ENCODE data around the gene ITIH1. TPM values are rescaled to one million over a fixed set of nuclear protein-coding genes. Genes with fewer than 3 reads are reported as not detected.

ITIH1 gene
- total RNA-seq, 1 donor from 2014 or later: not detected

- TF ChIP-seq, protein P1, sequence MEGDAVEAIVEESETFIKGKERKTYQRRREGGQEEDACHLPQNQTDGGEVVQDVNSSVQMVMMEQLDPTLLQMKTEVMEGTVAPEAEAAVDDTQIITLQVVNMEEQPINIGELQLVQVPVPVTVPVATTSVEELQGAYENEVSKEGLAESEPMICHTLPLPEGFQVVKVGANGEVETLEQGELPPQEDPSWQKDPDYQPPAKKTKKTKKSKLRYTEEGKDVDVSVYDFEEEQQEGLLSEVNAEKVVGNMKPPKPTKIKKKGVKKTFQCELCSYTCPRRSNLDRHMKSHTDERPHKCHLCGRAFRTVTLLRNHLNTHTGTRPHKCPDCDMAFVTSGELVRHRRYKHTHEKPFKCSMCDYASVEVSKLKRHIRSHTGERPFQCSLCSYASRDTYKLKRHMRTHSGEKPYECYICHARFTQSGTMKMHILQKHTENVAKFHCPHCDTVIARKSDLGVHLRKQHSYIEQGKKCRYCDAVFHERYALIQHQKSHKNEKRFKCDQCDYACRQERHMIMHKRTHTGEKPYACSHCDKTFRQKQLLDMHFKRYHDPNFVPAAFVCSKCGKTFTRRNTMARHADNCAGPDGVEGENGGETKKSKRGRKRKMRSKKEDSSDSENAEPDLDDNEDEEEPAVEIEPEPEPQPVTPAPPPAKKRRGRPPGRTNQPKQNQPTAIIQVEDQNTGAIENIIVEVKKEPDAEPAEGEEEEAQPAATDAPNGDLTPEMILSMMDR (IDR thresholded peaks at IDR 0.05; ENCODE audit: insufficient read depth, low read depth, low read length): no peak
- no peak for TF ChIP-seq EZH2 (IDR thresholded peaks at IDR 0.05; ENCODE audit: insufficient read depth, low read length)
- peaks cover 15% of the 10 kb centered on the region for H3K4me1 Mint-ChIP-seq (ENCODE audit: low read depth, unreplicated experiment)
- H3K9me3 ChIP-seq (ENCODE audit: insufficient read depth, low read depth, low read length): no peaks in the 10 kb centered on the region
- no peak within 1 kb of the TSS for H3K4me2 ChIP-seq (ENCODE audit: low read length)
- peaks cover 16% of the 10 kb centered on the region for H4K20me1 ChIP-seq (ENCODE audit: insufficient read depth, low read length)
- no peaks in the 10 kb centered on the region for H3K27me3 ChIP-seq (ENCODE audit: insufficient read depth, low read length)
- H3K36me3 Mint-ChIP-seq (ENCODE audit: low read depth, unreplicated experiment): peaks cover 9% of the 10 kb centered on the region
- no peak within 1 kb of the TSS for H3K9ac ChIP-seq (ENCODE audit: low read length)
- no peaks in the 10 kb centered on the region for H3K79me2 ChIP-seq (ENCODE audit: insufficient read depth, low read length)
- no peak for DNase-seq (ENCODE audit: low read depth)
- H3K4me3 ChIP-seq (ENCODE audit: insufficient read depth, low read depth, low read length): no peak within 1 kb of the TSS
- FAIRE-seq: no peak
- no peak within 1 kb of the TSS for H3K4me3 Mint-ChIP-seq (ENCODE audit: unreplicated experiment)
- H2AFZ ChIP-seq (ENCODE audit: low read depth, low read length): no peak within 1 kb of the TSS
- H3K36me3 ChIP-seq (ENCODE audit: insufficient read depth, low read length): no peaks in the 10 kb centered on the region
- no peaks in the 10 kb centered on the region for H3K9me3 Mint-ChIP-seq (ENCODE audit: unreplicated experiment)
- peaks cover 17% of the 10 kb centered on the region for H3K4me1 ChIP-seq (ENCODE audit: insufficient read depth, low read length)
- no peak within 1 kb of the TSS for H3K27ac ChIP-seq (ENCODE audit: low read depth, low read length)
- H3K27ac Mint-ChIP-seq (ENCODE audit: unreplicated experiment): no peak within 1 kb of the TSS
- peaks cover 4% of the 10 kb centered on the region for H3K27me3 Mint-ChIP-seq (ENCODE audit: low read depth, unreplicated experiment)
Observed at GRCh38 chr3:52834871-52835501, 57.6 kb downstream of the ITIH1 start, which contains the start of gene MUSTN1. Gene MUSTN1, minus strand, starts transcription at chr3:52835019. Its CDS starts 71 bp downstream, at chr3:52834948.

DNA sequence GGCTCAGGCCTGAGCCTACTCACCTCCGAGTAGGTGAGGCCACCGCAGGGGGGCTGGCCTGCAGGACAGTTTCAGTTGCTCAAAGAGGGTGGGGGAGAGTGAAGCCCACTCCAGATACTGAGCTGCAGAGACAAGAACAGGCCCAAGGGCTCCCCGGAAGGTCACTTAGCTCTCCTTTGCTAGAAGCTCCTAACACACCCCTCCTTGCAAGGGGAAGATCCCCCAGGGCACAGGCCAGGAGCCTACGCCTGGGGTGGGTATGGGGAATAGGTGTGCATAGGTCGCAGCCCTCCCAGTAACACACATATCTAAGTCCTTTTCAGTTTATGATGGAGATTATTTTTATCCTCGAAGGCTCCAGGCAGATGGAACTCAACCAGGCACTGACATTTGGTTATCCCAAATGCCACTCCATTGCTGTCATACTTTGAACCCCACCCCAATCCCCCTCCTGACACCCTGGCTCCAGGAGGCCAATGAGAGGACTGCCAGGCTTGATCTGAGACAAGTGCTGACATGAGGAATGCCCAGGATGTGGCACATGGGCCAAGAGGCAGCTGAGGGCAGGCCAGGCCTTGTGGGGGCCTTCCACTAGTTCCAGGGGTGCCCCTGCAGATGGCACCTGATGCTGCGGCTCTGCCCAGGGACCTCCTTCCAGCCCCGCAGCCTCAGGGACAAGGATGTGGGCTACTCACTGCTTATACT lies 58.5 kb downstream of the ITIH1 start:
- no peaks in the 10 kb centered on the region for H3K9me3 Mint-ChIP-seq (ENCODE audit: unreplicated experiment)
- TF ChIP-seq, protein P1 (IDR thresholded peaks at IDR 0.05; ENCODE audit: insufficient read depth, low read depth, low read length): no peak
- TF ChIP-seq EZH2 (IDR thresholded peaks at IDR 0.05; ENCODE audit: insufficient read depth, low read length): no peak
- H3K27me3 Mint-ChIP-seq (ENCODE audit: low read depth, unreplicated experiment): peaks cover 4% of the 10 kb centered on the region
- FAIRE-seq (no peak), DNase-seq (ENCODE audit: low read depth) (no peak)
- no peaks in the 10 kb centered on the region for H3K36me3 ChIP-seq (ENCODE audit: insufficient read depth, low read length)
- H3K4me2 ChIP-seq (ENCODE audit: low read length): no peak overlapping the region
- H3K36me3 Mint-ChIP-seq (ENCODE audit: low read depth, unreplicated experiment): peaks cover 9% of the 10 kb centered on the region
- H3K4me1 Mint-ChIP-seq (ENCODE audit: low read depth, unreplicated experiment): peaks cover 12% of the 10 kb centered on the region
- no peak overlapping the region for H3K27ac ChIP-seq (ENCODE audit: low read depth, low read length)
- H3K4me3 Mint-ChIP-seq (ENCODE audit: unreplicated experiment): no peak overlapping the region
- H3K4me3 ChIP-seq (ENCODE audit: insufficient read depth, low read depth, low read length): no peak overlapping the region
- H3K9ac ChIP-seq (ENCODE audit: low read length): no peak overlapping the region
- H3K27me3 ChIP-seq (ENCODE audit: insufficient read depth, low read length): no peaks in the 10 kb centered on the region
- no peak overlapping the region for H2AFZ ChIP-seq (ENCODE audit: low read depth, low read length)
- H3K4me1 ChIP-seq (ENCODE audit: insufficient read depth, low read length): peaks cover 11% of the 10 kb centered on the region
- H3K9me3 ChIP-seq (ENCODE audit: insufficient read depth, low read depth, low read length): no peaks in the 10 kb centered on the region
- no peak overlapping the region for H3K27ac Mint-ChIP-seq (ENCODE audit: unreplicated experiment)
- no peaks in the 10 kb centered on the region for H3K79me2 ChIP-seq (ENCODE audit: insufficient read depth, low read length)
- H4K20me1 ChIP-seq (ENCODE audit: insufficient read depth, low read length): peaks cover 16% of the 10 kb centered on the region

GRCh38 chr3:52836471-52836845 lies 59.1 kb downstream of the ITIH1 start:
- H3K4me1 Mint-ChIP-seq (ENCODE audit: low read depth, unreplicated experiment): peaks cover 11% of the 10 kb centered on the region
- Histone ChIP-seq H3K4me3 (ENCODE audit: insufficient read depth, low read depth, low read length) (no peak overlapping the region), H2AFZ (ENCODE audit: low read depth, low read length) (no peak overlapping the region), H3K27ac (ENCODE audit: low read depth, low read length) (no peak overlapping the region), H3K4me2 (ENCODE audit: low read length) (no peak overlapping the region), H3K4me1 (ENCODE audit: insufficient read depth, low read length) (peaks cover 11% of the 10 kb centered on the region), H3K36me3 (ENCODE audit: insufficient read depth, low read length) (no peaks in the 10 kb centered on the region), H3K27me3 (ENCODE audit: insufficient read depth, low read length) (no peaks in the 10 kb centered on the region), H3K9ac (ENCODE audit: low read length) (no peak overlapping the region), H3K9me3 (ENCODE audit: insufficient read depth, low read depth, low read length) (no peaks in the 10 kb centered on the region), H4K20me1 (ENCODE audit: insufficient read depth, low read length) (peaks cover 16% of the 10 kb centered on the region), H3K79me2 (ENCODE audit: insufficient read depth, low read length) (no peaks in the 10 kb centered on the region)
- FAIRE-seq (no peak), DNase-seq (ENCODE audit: low read depth) (no peak)
- H3K36me3 Mint-ChIP-seq (ENCODE audit: low read depth, unreplicated experiment): peaks cover 9% of the 10 kb centered on the region
- TF ChIP-seq EZH2 (IDR thresholded peaks at IDR 0.05; ENCODE audit: insufficient read depth, low read length): no peak
- TF ChIP-seq, protein P1 (IDR thresholded peaks at IDR 0.05; ENCODE audit: insufficient read depth, low read depth, low read length): no peak
- H3K4me3 Mint-ChIP-seq (ENCODE audit: unreplicated experiment): no peak overlapping the region
- H3K9me3 Mint-ChIP-seq (ENCODE audit: unreplicated experiment): no peaks in the 10 kb centered on the region
- H3K27ac Mint-ChIP-seq (ENCODE audit: unreplicated experiment): no peak overlapping the region
- H3K27me3 Mint-ChIP-seq (ENCODE audit: low read depth, unreplicated experiment): peaks cover 3% of the 10 kb centered on the region

Data from astrocyte (in vitro differentiated cells and primary cell).